Naive thymus-derived CD8-positive, alpha-beta T cell (primary cell): ENCODE results near the gene GRIK4. TPM values are rescaled to one million over a fixed set of nuclear protein-coding genes. Genes with fewer than 3 reads are reported as not detected.

Source experiments
- ATAC-seq, 2 donors: fragments of 150-1000 bp; cut with Tn5 transposase in 1 of 2; sonication (Bioruptor Pico), chemical (Tn5 transposase) in 1 of 2; 1 replicate in 1 of 2; 2 replicates in 1 of 2; pipeline ENCODE4 v1.10.0; 2021; ENCODE audit warnings: mild to moderate bottlenecking in 2 of 2, moderate library complexity in 2 of 2
- POLR2A ChIA-PET: fragments of 350-600 bp; sonication (Branson Sonifier 250); formaldehyde crosslinking; loops from one replicate; lab custom pipeline; 2021; ENCODE audit warnings: antibody characterized with exemption; lab: Charles Lee
- DNase-seq, 10 donors: peaks; one replicate each; pipeline versions ENCODE4 v3.0.0 to v3.0.0-alpha.2; 2020 to 2022
- H3K27ac Mint-ChIP-seq, 10 donors: one replicate each; pipeline ENCODE4 v1.8.0; 2020 to 2022; ENCODE audit warnings: mild to moderate bottlenecking in 10 of 10, mixed read lengths in 10 of 10, moderate library complexity in 4 of 10, inconsistent platforms in 1 of 10
- H3K27me3 Mint-ChIP-seq, 5 donors: one replicate each; pipeline ENCODE4 v1.8.0; 2021 to 2022; ENCODE audit warnings: mixed read lengths in 5 of 5
- H3K36me3 Mint-ChIP-seq, 3 donors: one replicate each; pipeline ENCODE4 v1.8.0; 2020 to 2022; ENCODE audit warnings: mixed read lengths in 3 of 3, mild to moderate bottlenecking in 2 of 3, inconsistent platforms in 1 of 3
- H3K4me1 Mint-ChIP-seq, 4 donors: one replicate each; pipeline ENCODE4 v1.8.0; 2021 to 2022; ENCODE audit warnings: mixed read lengths in 4 of 4
- H3K4me3 Mint-ChIP-seq, 10 donors: one replicate each; pipeline ENCODE4 v1.8.0; 2020 to 2022; ENCODE audit warnings: mild to moderate bottlenecking in 10 of 10, mixed read lengths in 10 of 10, moderate library complexity in 6 of 10, inconsistent platforms in 1 of 10
- H3K9me3 Mint-ChIP-seq, 9 donors: one replicate each; pipeline ENCODE4 v1.8.0; 2020 to 2022; ENCODE audit warnings: mixed read lengths in 9 of 9, mild to moderate bottlenecking in 3 of 9, inconsistent platforms in 1 of 9, moderate library complexity in 1 of 9
- polyA plus RNA-seq, 3 donors: library from polyadenylated mRNA; unstranded; fragments of 300-500 nt; fragmentation: Illumina TruSeq; gene quantifications; one replicate each; pipeline ENCODE4 v1.2.3, GENCODE V29; 2021
- total RNA-seq, 8 experiments: library from RNA in 2 of 8; stranded (reverse) in 2 of 8; gene quantifications; one replicate each; pipeline ENCODE4 v1.2.3 and lab custom pipeline; 2021 to 2026

GRIK4 gene
- total and polyA plus RNA-seq, 5 experiments from 2014 or later: not detected

- Mint-ChIP-seq H3K4me1 (no peaks in the 10 kb centered on the region), H3K27me3 (peaks cover 2 to 47% (median 14%) of the 10 kb centered on the region in 5 donors), H3K9me3 (no peaks in the 10 kb centered on the region), H3K36me3 (no peaks in the 10 kb centered on the region), H3K4me3 (no peak overlapping the region), H3K27ac (peak overlapping the region in 1 of 10 donors; percentile 24)
- DNase-seq (no peak), ATAC-seq (no peak)
- POLR2A ChIA-PET: no interaction called here
Observed at GRCh38 chr11:120964857-120965256, 453.3 kb downstream of the GRIK4 start.

GRCh38 chr11:120966840-120967239 is 455.3 kb downstream of the GRIK4 start:
- Mint-ChIP-seq H3K27me3 (peaks cover 4 to 53% (median 20%) of the 10 kb centered on the region in 5 donors), H3K4me1 (no peaks in the 10 kb centered on the region), H3K27ac (no peak overlapping the region), H3K4me3 (no peak overlapping the region), H3K9me3 (no peaks in the 10 kb centered on the region), H3K36me3 (no peaks in the 10 kb centered on the region)
- POLR2A ChIA-PET: no interaction called here
- no peak for DNase-seq
- ATAC-seq: no peak

- Mint-ChIP-seq H3K27ac (no peak overlapping the region), H3K36me3 (no peaks in the 10 kb centered on the region), H3K4me1 (no peaks in the 10 kb centered on the region), H3K9me3 (no peaks in the 10 kb centered on the region), H3K4me3 (no peak overlapping the region), H3K27me3 (peaks cover 11 to 74% (median 29%) of the 10 kb centered on the region in 5 donors)
- ATAC-seq (no peak), DNase-seq (no peak)
- POLR2A ChIA-PET: no interaction called here
Observed at GRCh38 chr11:120969993-120970392, 458.4 kb downstream of the GRIK4 start.

- Mint-ChIP-seq H3K36me3 (no peaks in the 10 kb centered on the region), H3K27me3 (peaks cover 16 to 72% (median 35%) of the 10 kb centered on the region in 5 donors), H3K27ac (no peak overlapping the region), H3K9me3 (no peaks in the 10 kb centered on the region), H3K4me3 (no peak overlapping the region), H3K4me1 (no peaks in the 10 kb centered on the region)
- POLR2A ChIA-PET: no interaction called here
- ATAC-seq (no peak), DNase-seq (no peak)
Observed at GRCh38 chr11:120971825-120972224, 460.3 kb downstream of the GRIK4 start.

GRCh38 chr11:120972621-120973020 is 461.1 kb downstream of the GRIK4 start:
- ATAC-seq (no peak), DNase-seq (no peak)
- Mint-ChIP-seq H3K9me3 (no peaks in the 10 kb centered on the region), H3K27ac (no peak overlapping the region), H3K4me3 (no peak overlapping the region), H3K36me3 (no peaks in the 10 kb centered on the region), H3K4me1 (no peaks in the 10 kb centered on the region), H3K27me3 (peaks cover 16 to 67% (median 35%) of the 10 kb centered on the region in 5 donors)
- POLR2A ChIA-PET: no interaction called here

- DNase-seq: no peak
- no peaks in the 10 kb centered on the region for H3K4me1 Mint-ChIP-seq
- H3K4me3 Mint-ChIP-seq: no peak overlapping the region
- ATAC-seq: no peak
- no peaks in the 10 kb centered on the region for H3K36me3 Mint-ChIP-seq
- peaks cover 16 to 69% (median 31%) of the 10 kb centered on the region in 5 donors for H3K27me3 Mint-ChIP-seq
- POLR2A ChIA-PET: no interaction called here
- no peak overlapping the region for H3K27ac Mint-ChIP-seq
- no peaks in the 10 kb centered on the region for H3K9me3 Mint-ChIP-seq
Observed at GRCh38 chr11:120973501-120973900, 462.0 kb downstream of the GRIK4 start.

GRCh38 chr11:120974466-120974865 is 462.9 kb downstream of the GRIK4 start:
- no peak overlapping the region for H3K27ac Mint-ChIP-seq
- POLR2A ChIA-PET: no interaction called here

GRCh38 chr11:120974965-120975364 is 463.4 kb downstream of the GRIK4 start:
- no peaks in the 10 kb centered on the region for H3K9me3 Mint-ChIP-seq
- ATAC-seq (no peak), DNase-seq (no peak)
- no peak overlapping the region for H3K4me3 Mint-ChIP-seq
- no peaks in the 10 kb centered on the region for H3K36me3 Mint-ChIP-seq
- POLR2A ChIA-PET: no interaction called here
- peaks cover 21 to 74% (median 35%) of the 10 kb centered on the region in 5 donors for H3K27me3 Mint-ChIP-seq
- no peak overlapping the region for H3K27ac Mint-ChIP-seq
- no peaks in the 10 kb centered on the region for H3K4me1 Mint-ChIP-seq

More at GRCh38 chr11:120974466-120974865, 462.9 kb downstream of the GRIK4 start:
- Mint-ChIP-seq H3K4me3 (no peak overlapping the region), H3K4me1 (no peaks in the 10 kb centered on the region), H3K36me3 (no peaks in the 10 kb centered on the region), H3K27me3 (peaks cover 21 to 71% (median 33%) of the 10 kb centered on the region in 5 donors), H3K9me3 (no peaks in the 10 kb centered on the region)
- DNase-seq (no peak), ATAC-seq (no peak)

GRCh38 chr11:120977266-120978137 is 466.0 kb downstream of the GRIK4 start:
- POLR2A ChIA-PET: no interaction called here
- H3K27me3 Mint-ChIP-seq: peaks cover 24 to 59% (median 31%) of the 10 kb centered on the region in 5 donors
- H3K9me3 Mint-ChIP-seq: no peaks in the 10 kb centered on the region
- no peak overlapping the region for H3K4me3 Mint-ChIP-seq
- H3K36me3 Mint-ChIP-seq: no peaks in the 10 kb centered on the region
- ATAC-seq (no peak), DNase-seq (no peak)
- H3K4me1 Mint-ChIP-seq: no peaks in the 10 kb centered on the region
- no peak overlapping the region for H3K27ac Mint-ChIP-seq

GRCh38 chr11:120978701-120979100 is 467.2 kb downstream of the GRIK4 start:
- DNase-seq: no peak
- POLR2A ChIA-PET: no interaction called here
- Mint-ChIP-seq H3K27me3 (peaks cover 25 to 60% (median 36%) of the 10 kb centered on the region in 5 donors), H3K4me3 (no peak overlapping the region), H3K27ac (no peak overlapping the region), H3K9me3 (no peaks in the 10 kb centered on the region), H3K36me3 (no peaks in the 10 kb centered on the region), H3K4me1 (no peaks in the 10 kb centered on the region)
- ATAC-seq: no peak

- ATAC-seq: peak; percentile 93 to 96
- peaks cover 12 to 33% (median 28%) of the 10 kb centered on the region in 5 donors for H3K27me3 Mint-ChIP-seq
- peak overlapping the region; percentile 63 to 91 (median 81) for H3K4me3 Mint-ChIP-seq
- H3K4me1 Mint-ChIP-seq: peaks cover 9 to 15% (median 10%) of the 10 kb centered on the region in 4 donors
- DNase-seq: peak in 9 of 10 donors; percentile 6 to 53 (median 20)
- POLR2A ChIA-PET: interaction anchor here (0.7 kb wide), 1 partner anchor 22 kb away, joined by 4 read pairs; no protein-coding TSS in a partner anchor
- H3K36me3 Mint-ChIP-seq: no peaks in the 10 kb centered on the region
- no peaks in the 10 kb centered on the region for H3K9me3 Mint-ChIP-seq
- H3K27ac Mint-ChIP-seq: peak overlapping the region in 3 of 10 donors; percentile 61 to 81 (median 74)
Observed at GRCh38 chr11:120985718-120986569, 474.4 kb downstream of the GRIK4 start.

GRCh38 chr11:120988603-120989002 is 477.1 kb downstream of the GRIK4 start:
- H3K27ac Mint-ChIP-seq: no peak overlapping the region
- H3K9me3 Mint-ChIP-seq: no peaks in the 10 kb centered on the region
- H3K4me1 Mint-ChIP-seq: peaks cover 9 to 15% (median 10%) of the 10 kb centered on the region in 4 donors
- H3K4me3 Mint-ChIP-seq: no peak overlapping the region
- no peak for DNase-seq
- POLR2A ChIA-PET: no interaction called here
- H3K27me3 Mint-ChIP-seq: peaks cover 4 to 19% (median 13%) of the 10 kb centered on the region in 5 donors
- ATAC-seq: no peak
- no peaks in the 10 kb centered on the region for H3K36me3 Mint-ChIP-seq
